NCI-H2029 (cell line): ENCODE results near the gene RABGEF1.
"Not testable (repeated sequence)": the region's sequence is repeated elsewhere in the genome, so short reads cannot be mapped to it uniquely, and the experiment has no call there.

Source experiments
- DNase-seq: peaks from one replicate; lab custom pipeline; 2025; lab: John Stamatoyannopoulos, UW

RABGEF1 gene

DNA sequence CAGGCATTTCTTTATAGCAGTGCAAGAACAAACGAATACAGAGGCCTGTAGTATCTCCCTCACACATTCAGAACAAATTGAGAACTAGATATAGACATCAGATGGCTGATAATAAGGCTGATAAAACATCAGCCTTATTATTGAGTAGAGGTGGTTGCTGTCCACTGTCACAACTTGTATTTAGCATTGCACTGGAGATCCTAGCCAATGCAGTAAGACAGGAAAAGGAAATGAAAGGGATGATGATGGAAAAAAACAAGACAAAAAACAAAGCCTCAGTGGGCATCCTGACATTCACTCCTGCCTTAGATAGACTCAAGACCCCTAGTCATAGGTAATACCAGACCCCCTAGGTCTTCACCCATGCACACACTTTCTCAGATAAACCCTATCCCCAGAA is 4.7 kb upstream of the RABGEF1 start:
- no peak for DNase-seq

DNA sequence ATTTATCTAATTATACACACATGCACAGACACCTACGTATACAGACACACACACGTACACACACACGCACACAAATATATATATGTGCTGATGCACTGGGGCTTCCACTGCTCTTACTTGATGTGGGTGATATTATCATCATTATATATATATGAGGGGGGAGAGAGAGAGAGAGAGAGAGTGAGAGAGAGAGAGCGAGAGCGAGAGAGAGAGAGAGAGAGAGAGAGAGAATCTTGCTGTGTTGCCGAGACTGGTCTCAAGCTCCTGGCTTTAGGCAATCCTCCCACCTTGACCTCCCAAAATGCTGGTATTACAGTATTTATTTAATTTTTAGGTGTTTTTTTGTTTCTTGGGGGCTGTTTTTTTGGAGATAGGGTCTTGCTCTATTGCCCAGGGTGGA is 3.6 kb upstream of the RABGEF1 start:
- no peak for DNase-seq

DNA sequence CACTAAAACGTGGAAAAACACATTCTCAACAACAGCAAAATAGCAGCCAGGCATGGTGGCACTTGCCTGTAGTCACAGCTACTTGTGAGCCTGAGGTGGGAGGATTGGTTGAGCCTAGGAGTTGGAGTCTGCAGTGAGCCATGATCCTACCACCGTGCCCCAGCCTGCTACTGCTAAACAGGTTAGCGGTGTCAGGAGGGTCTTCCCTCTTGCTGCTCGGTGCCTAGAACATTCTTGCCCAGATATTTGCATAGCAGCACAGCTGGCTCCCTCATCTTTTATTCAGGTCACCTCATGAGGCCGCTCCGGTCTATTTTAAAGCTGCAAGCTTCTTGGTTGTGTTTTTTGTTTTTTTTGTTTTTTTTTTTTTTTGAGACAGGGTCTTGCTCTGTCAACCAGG is 2.9 kb upstream of the RABGEF1 start:
- DNase-seq = no peak

GRCh38 chr7:66739477-66739876 is 1.1 kb upstream of the RABGEF1 start:
- no peak for DNase-seq

DNA sequence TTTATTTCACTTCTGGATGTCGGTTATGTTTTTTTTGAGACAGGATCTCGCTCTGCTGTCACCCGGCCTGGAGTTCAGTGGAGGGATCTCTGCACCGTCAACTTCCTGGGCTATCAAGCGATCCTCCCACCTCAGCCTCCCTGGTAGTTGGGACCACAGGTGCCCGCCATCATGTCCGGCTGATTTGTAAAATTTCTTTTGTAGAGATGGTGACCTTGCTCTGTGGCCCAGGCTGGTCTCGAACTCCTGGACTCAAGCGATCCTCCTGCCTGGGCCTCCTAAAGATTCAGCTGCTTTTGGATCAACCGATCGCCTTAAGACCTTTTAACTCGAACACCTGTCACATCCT is 606 bp upstream of the RABGEF1 start:
- DNase-seq = no peak

GRCh38 chr7:66740980-66741709 is 612 bp downstream of the RABGEF1 start:
- not testable (repeated sequence) for DNase-seq

DNA sequence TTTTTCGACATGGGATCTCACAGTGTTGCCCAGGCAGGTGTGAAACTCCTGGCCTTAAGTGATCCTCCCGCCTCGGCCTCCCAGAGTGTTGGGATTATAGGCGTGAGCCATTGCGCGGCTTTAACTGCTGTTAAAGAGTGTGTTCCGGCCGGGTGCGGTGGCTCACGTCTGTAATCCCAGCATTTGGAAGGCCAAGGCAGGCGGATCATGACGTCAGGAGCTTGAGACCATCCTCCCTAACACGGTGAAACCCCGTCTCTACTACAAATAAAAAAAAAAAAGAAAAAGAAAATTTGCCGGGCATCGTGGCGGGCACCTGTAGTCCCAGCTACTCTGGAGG is 1.1 kb downstream of the RABGEF1 start:
- DNase-seq = no peak

DNA sequence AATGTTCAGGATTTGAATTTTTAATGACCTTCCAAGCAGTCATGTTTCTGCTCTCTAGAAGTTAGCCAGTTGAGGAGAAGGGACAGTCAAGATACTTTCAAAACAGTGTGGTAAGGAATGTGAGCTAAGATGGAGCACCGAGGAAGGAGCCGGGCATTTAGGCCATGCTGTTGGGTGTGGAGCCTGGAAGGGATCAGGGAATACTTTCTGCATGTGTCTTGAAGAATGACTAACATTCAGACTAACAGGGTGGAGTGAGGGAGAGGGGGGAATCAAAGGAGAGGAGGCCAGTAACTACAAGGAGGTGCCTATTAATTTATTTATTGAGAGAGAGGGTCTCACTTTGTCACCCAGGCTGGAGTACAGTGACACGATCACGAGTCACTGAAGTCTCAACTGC is 1.8 kb downstream of the RABGEF1 start:
- DNase-seq = not testable (repeated sequence)

- no peak for DNase-seq
Measured at GRCh38 chr7:66743920-66744319, 3.4 kb downstream of the RABGEF1 start.

DNA sequence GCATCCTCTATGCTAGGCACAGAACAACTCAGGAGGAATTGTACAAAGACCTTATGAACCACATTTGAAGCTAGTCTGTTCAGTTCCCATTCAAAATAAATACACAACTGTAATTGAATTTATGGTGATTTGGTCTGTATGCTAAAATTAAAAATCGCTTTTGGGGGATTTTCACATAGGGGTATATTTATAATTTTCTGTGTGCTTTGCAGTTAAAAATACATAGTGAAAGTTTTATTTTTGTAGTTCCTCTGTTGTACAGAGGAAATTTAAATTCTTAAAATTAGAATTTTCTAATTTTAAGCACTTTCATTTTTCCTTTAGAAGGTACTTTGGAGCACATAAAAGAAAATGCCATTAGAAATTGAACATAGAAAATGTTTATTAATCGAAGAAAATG is 6.9 kb downstream of the RABGEF1 start:
- DNase-seq = no peak

DNA sequence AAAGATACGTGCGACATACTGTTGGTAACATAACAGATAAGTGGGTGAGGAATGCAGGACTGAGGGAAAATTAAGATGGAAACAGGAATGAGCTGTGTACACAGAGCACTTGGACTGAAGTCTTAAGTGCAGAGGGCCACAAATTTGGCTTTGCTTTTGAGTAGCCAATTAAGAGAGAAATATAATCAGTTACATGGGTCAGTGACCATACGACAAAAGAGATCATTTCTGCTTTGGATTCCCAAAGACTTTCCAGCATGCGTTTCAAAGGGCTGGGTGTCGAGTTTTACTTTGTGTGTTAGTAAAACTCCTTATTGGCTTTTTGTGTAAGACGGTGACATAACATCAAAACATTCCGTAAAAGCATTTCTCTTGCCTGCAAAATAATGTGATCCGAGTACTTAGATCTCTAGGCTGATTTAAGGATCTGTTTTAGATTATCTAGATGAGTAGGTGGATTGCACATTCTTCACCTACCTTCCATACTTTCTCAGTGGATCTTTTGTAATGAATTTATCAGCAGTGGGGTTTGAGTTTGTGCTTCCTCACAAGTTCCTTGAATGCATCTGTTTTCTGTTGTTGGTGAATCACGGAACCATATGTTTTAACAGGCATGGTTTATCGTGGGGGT is 7.5 kb downstream of the RABGEF1 start:
- no peak for DNase-seq

GRCh38 chr7:66748791-66749190 is 8.3 kb downstream of the RABGEF1 start:
- DNase-seq = peak; percentile 16

DNA sequence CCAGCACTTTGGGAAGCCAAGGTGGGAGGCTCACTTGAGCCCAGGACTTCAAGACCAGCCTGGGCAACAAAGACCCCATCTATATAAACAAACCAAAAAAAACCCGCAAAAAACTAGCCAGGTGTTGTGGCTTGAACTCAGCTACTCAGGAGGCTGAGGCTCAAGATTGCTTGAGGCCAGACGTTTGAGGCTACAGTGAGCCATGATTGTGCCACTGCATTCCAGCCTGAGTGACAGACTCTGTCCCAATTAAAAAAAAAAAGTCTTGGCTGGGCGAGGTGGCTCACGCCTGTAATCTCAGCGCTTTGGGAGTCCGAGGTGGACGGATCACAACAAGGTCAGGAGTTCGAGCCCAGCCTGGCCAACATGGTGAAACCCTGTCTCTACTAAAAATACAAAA is 11.4 kb downstream of the RABGEF1 start:
- no peak for DNase-seq

- DNase-seq = no peak
Measured at GRCh38 chr7:66754541-66754940, 14.0 kb downstream of the RABGEF1 start.

GRCh38 chr7:66755059-66755458 is 14.5 kb downstream of the RABGEF1 start:
- not testable (repeated sequence) for DNase-seq

GRCh38 chr7:66756227-66756626 is 15.7 kb downstream of the RABGEF1 start:
- DNase-seq = not testable (repeated sequence)

- no peak for DNase-seq
Measured at GRCh38 chr7:66756889-66757288, 16.4 kb downstream of the RABGEF1 start.

DNA sequence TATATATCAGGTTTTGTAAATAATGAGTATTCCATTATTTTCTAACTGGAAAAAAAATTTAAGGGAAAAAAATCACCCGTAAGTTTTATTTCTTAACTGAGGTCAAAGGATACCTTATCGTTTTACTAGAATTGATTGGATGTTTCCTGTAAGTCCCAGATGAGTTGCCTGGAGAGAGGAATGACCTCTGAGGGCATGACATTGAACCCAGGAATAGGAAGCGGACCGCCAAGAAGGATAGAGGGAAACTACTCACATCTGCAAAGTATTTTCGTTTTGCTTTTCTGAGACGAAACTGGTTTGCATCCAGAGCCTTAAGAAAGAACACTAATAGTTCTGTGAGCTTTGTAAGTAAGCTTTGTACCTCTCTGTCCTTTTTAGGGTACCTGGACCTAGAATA is 17.4 kb downstream of the RABGEF1 start:
- no peak for DNase-seq

GRCh38 chr7:66758950-66759628 is 18.6 kb downstream of the RABGEF1 start:
- no peak for DNase-seq

GRCh38 chr7:66763183-66763582 is 22.6 kb downstream of the RABGEF1 start:
- DNase-seq = not testable (repeated sequence)

DNA sequence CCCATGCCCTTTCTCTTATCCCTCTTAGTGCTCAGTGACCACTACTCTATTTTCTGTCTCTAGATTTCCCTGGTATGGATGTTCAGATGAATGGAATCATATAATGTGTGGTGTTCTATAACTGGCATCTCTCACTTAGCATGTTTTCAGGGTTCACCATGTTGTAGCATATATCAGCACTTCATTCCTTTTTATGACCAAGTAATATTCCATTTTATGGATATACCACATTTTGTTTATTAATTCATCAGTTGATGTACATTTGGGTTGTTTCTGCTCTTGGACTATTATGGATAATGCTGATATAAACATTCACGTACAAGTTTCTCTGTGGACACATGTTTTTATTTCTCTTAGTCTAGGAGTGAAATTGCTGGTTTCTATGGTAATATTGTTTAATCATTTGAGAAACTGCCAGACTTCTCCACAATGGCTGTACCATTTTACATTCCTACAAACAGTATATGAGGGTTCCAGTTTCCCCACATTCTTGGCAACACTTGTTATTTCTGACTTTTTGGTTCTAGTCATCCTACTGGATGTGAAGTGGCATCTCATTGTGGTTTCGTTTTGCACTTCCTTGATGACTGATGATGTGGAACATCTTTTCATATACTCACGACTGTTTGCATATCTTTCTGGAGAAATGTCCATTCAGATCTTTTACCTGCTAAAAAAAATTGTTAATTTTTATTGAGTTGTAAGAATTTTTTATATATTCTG is 23.3 kb downstream of the RABGEF1 start:
- not testable (repeated sequence) for DNase-seq

DNA sequence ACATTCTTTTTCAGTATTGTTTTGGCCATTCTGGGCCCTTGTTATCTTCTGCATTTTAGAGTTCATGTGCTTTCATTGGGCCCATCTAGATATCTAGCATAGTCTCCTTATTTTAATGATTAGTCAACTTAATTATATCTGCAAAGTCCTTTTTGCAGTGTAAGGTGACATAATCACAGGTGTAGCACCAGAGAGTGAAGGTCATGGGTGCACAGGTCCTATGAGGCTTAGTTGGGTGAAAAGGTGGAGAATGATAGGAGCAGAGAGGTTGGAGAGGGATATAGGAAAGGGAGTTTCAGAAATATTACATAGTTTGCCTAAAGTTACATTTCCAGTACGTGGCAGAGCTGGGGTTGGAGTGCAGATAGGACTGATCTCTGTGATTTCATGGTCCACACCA is 24.4 kb downstream of the RABGEF1 start:
- not testable (repeated sequence) for DNase-seq
